ENCODE measurements around the gene NFATC2. TPM values are rescaled to one million over a fixed set of nuclear protein-coding genes. Genes with fewer than 3 reads are reported as not detected.

Gene NFATC2
- total RNA-seq, 1 experiment from 2014 or later = 15.8 TPM

- intact Hi-C loops (cut with micrococcal nuclease; ENCODE audit: unreplicated experiment) = no loop called here
- no peak overlapping the region for H3K4me3 Mint-ChIP-seq (ENCODE audit: low read depth, unreplicated experiment)
- no peak for DNase-seq
- no peak for TF ChIP-seq CTCF (IDR thresholded peaks at IDR 0.05; ENCODE audit: unreplicated experiment)
- H3K27me3 Mint-ChIP-seq (ENCODE audit: unreplicated experiment) = no peaks in the 10 kb centered on the region
- H3K4me1 Mint-ChIP-seq (ENCODE audit: low read depth, unreplicated experiment) = peaks cover 12% of the 10 kb centered on the region
- no peaks in the 10 kb centered on the region for H3K9me3 Mint-ChIP-seq (ENCODE audit: low read depth, unreplicated experiment)
- CTCF ChIA-PET = interaction anchor here (0.6 kb wide), 1 partner anchor 67 kb away, joined by 3 read pairs; no protein-coding TSS in a partner anchor
- no peak overlapping the region for H3K27ac Mint-ChIP-seq (ENCODE audit: unreplicated experiment)
- BruUV-seq (replicated peaks) = no TSS peak
- H3K36me3 Mint-ChIP-seq (ENCODE audit: insufficient read depth, unreplicated experiment) = peaks cover 10% of the 10 kb centered on the region
Observed at GRCh38 chr20:51461306-51461705, 81.2 kb downstream of the NFATC2 start.

GRCh38 chr20:51460569-51461265, 81.8 kb downstream of the NFATC2 start:
- DNase-seq = no peak
- intact Hi-C loops (cut with micrococcal nuclease; ENCODE audit: unreplicated experiment) = no loop called here
- peaks cover 13% of the 10 kb centered on the region for H3K4me1 Mint-ChIP-seq (ENCODE audit: low read depth, unreplicated experiment)
- no TSS peak for BruUV-seq (replicated peaks)
- no peak overlapping the region for H3K27ac Mint-ChIP-seq (ENCODE audit: unreplicated experiment)
- H3K9me3 Mint-ChIP-seq (ENCODE audit: low read depth, unreplicated experiment) = no peaks in the 10 kb centered on the region
- no peaks in the 10 kb centered on the region for H3K27me3 Mint-ChIP-seq (ENCODE audit: unreplicated experiment)
- TF ChIP-seq CTCF (IDR thresholded peaks at IDR 0.05; ENCODE audit: unreplicated experiment) = no peak
- CTCF ChIA-PET = interaction anchor here (0.5 to 0.6 kb wide), 3 partner anchors 36 to 201 kb away, joined by 3 read pairs; no protein-coding TSS in a partner anchor
- H3K36me3 Mint-ChIP-seq (ENCODE audit: insufficient read depth, unreplicated experiment) = peaks cover 13% of the 10 kb centered on the region
- no peak overlapping the region for H3K4me3 Mint-ChIP-seq (ENCODE audit: low read depth, unreplicated experiment)

DNA sequence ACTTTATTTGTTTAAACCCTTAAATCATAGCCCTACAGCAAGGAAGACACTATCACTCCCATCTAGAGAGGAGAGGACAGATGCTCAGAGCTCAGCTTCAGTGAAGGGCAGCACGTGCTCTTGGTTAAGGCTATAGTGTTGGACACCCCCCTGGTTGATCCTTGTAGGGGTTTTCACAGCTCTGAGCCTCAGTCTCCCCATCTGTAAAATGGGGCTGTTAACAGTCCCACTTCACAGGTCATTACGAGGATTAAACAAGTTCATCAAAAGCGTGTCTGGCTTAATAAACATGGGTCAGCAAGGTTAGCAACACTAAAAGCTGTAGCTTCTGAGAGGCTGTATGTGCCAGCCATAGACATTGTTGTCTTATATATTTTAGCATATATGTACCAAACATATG, 82.4 kb downstream of the NFATC2 start:
- TF ChIP-seq CTCF (IDR thresholded peaks at IDR 0.05; ENCODE audit: unreplicated experiment) = no peak
- Mint-ChIP-seq H3K4me1 (ENCODE audit: low read depth, unreplicated experiment) (peaks cover 13% of the 10 kb centered on the region), H3K27me3 (ENCODE audit: unreplicated experiment) (no peaks in the 10 kb centered on the region), H3K36me3 (ENCODE audit: insufficient read depth, unreplicated experiment) (peaks cover 13% of the 10 kb centered on the region), H3K4me3 (ENCODE audit: low read depth, unreplicated experiment) (no peak overlapping the region), H3K27ac (ENCODE audit: unreplicated experiment) (no peak overlapping the region), H3K9me3 (ENCODE audit: low read depth, unreplicated experiment) (no peaks in the 10 kb centered on the region)
- BruUV-seq (replicated peaks) = no TSS peak
- intact Hi-C loops (cut with micrococcal nuclease; ENCODE audit: unreplicated experiment) = no loop called here
- CTCF ChIA-PET = interaction anchor here (0.5 to 0.6 kb wide), 2 partner anchors 36 to 201 kb away, joined by 3 read pairs; no protein-coding TSS in a partner anchor
- DNase-seq = no peak

GRCh38 chr20:51458751-51459439, 83.6 kb downstream of the NFATC2 start:
- CTCF ChIA-PET = no interaction called here
- no peak overlapping the region for H3K4me3 Mint-ChIP-seq (ENCODE audit: low read depth, unreplicated experiment)
- peaks cover 13% of the 10 kb centered on the region for H3K36me3 Mint-ChIP-seq (ENCODE audit: insufficient read depth, unreplicated experiment)
- intact Hi-C loops (cut with micrococcal nuclease; ENCODE audit: unreplicated experiment) = no loop called here
- DNase-seq = no peak
- H3K4me1 Mint-ChIP-seq (ENCODE audit: low read depth, unreplicated experiment) = peaks cover 13% of the 10 kb centered on the region
- no peaks in the 10 kb centered on the region for H3K9me3 Mint-ChIP-seq (ENCODE audit: low read depth, unreplicated experiment)
- no peaks in the 10 kb centered on the region for H3K27me3 Mint-ChIP-seq (ENCODE audit: unreplicated experiment)
- BruUV-seq (replicated peaks) = no TSS peak
- H3K27ac Mint-ChIP-seq (ENCODE audit: unreplicated experiment) = no peak overlapping the region
- no peak for TF ChIP-seq CTCF (IDR thresholded peaks at IDR 0.05; ENCODE audit: unreplicated experiment)
